Activated T-cell treated with anti-CD3 and anti-CD28 coated beads, Interleukin-2, amount 50 U/mL, for 1 hour (primary cell): ENCODE results near the gene MYOF.
"Not testable (repeated sequence)": the region's sequence is repeated elsewhere in the genome, so short reads cannot be mapped to it uniquely, and the experiment has no call there.

Experiments
- DNase-seq: peaks from one replicate; pipeline ENCODE4 v3.0.0-alpha.2; 2020

Gene MYOF

GRCh38 chr10:93420091-93420490 is 62.0 kb downstream of the MYOF start:
- DNase-seq, result no peak

GRCh38 chr10:93419016-93419415 is 63.1 kb downstream of the MYOF start:
- not testable (repeated sequence) for DNase-seq

DNA sequence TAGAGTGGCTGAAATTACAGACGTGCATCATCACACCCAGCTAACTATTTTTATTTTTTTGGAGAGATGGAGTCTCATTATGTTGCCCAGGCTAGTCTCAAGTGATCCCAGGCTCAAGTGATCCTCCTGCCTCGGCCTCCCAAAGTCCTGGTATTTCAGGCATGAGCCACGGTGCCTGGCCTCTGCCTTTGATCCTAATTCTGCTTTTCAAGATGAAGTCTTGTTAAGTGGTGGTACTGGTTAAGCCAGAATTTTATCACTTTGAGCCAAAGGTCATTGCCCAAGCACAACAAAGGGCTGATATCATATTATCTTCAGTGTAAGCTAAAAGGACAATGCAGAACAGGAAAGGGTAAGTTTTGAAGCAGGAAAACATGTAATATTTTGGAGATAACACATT is 64.2 kb downstream of the MYOF start:
- no peak for DNase-seq

- no peak for DNase-seq
Observed at GRCh38 chr10:93417266-93417665, 64.9 kb downstream of the MYOF start.

DNA sequence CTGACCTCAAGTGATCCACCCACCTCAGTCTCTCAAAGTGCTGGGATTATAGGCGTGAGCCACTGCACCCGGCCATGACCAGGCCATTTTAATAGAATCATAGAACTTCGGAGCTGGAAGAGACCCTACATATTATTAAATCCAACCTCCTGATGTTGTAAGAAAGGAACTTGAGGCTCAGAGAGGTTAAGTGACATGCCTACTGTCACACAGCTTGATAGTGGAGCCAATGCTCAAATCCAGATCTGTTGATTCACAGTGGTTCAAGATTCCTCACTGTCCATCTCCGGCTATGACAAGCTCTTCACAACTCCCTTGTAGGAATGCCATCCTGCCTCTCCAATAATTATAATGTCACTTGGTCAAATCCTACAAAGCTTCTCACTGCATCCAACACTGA is 65.3 kb downstream of the MYOF start:
- no peak for DNase-seq

- no peak for DNase-seq
Observed at GRCh38 chr10:93415693-93416092, 66.4 kb downstream of the MYOF start.

- DNase-seq, result peak; percentile 32
Observed at GRCh38 chr10:93413252-93413689, 68.9 kb downstream of the MYOF start.

DNA sequence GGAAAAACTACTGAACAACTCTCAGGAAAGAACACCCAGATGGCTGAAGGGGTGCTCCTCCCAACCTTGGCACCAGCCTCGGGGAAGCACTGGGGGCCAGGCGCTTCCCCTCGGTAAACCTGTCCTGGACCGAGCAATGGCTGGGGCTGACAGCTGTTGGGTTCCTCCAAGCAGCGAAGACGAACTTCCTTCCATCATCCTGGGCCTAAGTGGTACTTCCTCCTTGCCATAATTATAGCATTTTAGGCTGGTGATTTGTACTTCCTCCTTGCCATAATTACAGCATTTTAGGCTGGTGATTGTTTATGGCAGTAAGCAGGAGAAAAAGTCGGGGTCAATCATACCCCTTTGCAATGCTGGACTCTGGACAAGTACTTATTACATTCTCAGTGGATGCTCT is 69.3 kb downstream of the MYOF start:
- no peak for DNase-seq

DNA sequence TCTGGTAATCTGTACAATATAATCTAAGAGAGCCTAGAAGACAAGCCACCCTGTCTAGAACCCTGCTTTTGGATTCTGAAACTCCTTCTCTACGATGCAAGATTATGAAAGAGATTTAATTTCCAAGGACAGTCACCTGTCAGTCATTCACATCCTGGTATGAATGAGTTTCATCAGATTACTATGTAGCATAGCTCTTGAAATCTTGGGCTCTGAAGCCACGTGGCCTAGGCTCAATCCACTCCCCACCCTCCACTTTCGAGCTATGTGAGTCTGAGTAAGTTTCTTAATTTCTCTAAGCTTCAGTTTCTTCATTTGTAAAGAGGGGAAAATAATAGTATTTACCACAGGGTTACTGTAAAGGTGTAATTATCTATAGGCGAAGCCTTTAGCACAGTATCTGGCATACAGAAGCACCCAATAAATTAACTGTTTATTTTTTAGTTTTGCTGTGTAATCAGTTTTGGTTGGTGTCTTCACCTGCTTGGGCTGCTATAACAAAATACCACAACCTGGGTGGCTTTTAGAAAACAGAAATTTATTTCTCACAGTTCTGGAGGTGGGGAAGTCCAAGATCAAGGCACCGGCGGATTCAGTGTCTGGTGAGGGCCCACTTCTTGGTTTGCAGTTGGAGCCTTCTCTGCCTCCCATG is 71.3 kb downstream of the MYOF start:
- no peak for DNase-seq

DNA sequence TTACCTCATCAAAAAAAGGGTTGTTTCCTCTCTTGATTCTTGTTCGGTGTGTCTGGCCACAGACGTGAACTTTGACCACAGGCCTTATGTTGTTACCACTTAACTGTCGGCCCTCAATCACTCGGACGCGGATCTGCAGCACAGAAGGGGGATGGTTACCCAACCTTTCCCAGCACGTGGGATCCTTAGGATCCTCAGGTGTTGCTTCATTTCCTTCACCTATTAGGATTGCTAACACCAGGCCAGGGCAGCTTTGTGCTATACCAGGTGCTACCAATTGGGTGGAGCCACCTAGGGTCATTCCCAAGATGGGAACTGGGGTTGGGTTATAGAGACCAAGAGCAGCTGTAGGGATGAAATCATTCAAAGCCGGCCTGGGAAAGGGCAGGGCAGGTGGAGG is 73.4 kb downstream of the MYOF start:
- no peak for DNase-seq

- DNase-seq, result no peak
Observed at GRCh38 chr10:93406364-93407145, 75.6 kb downstream of the MYOF start.

DNA sequence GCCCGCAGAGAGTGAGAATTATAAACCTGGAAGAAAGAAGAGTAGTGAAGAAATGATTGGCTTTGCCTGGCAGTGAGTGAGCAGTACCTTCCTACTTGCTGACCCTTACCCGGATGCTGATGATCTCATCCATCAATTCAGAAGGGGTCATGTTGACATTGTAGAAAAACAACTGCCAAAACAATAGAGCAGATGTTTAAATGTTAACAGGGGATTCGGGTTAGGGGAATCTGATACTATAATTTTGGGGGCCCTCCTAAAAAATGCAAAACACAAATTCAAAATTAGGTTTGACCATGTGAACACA is 78.1 kb downstream of the MYOF start:
- DNase-seq, result no peak

DNA sequence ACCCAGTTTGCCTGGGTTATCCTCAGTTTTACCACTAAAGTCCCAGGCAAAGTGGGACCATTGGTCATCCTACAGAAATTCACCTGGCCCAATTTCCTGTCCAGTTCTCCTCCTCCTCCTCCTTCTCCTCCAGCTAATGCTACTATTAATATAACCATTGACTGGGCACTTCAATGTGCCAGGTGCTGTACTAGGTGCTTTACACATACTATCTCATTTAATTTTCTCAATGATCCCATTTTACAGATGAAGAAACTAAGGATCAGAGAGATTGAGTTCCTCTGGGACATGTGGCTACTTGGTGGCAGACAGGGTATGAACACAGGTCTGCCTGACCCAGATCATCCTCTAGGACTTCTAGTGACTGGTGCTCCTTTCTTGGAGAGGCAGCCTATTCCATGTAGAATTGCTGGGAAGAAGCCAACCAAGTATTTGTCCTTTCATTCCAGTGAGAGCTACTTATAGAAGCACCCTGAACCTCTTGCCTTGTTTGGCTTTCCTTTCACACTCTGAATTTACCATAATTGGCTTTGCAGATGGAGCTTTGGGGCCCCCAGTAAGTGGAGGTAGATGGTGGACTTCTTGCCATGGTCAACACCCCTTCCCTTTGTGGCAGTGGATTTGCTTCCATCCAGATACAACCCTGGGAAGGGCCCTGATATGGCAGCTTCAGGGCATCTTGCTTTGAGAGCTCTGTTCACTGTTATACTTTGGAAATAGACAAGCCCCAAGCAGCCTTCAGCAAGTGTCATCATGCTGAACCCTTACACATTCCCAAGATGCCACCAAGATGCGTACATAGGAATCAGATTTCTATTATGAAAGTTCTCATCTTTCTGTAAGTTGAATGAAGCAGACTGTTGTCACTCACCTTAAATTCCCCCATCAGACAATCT is 78.7 kb downstream of the MYOF start:
- no peak for DNase-seq

DNA sequence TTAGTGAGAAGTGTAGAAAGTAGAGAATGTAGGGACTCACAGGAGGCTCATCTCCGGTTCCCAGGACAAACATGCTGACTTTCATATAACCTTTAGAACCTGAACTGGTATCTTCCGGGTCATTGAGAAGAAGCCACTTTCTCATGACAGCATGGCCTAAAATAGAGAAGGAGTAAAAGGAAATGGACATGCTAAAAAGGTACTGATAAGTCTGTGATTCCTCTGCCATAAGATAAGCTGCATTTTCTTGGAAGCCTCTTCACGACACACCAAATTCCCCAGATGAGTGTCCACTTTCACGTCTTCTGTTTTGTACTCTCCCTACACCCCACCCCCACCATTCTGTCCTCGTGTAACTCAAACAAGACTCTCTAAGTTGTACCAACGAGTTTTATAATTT is 79.9 kb downstream of the MYOF start:
- DNase-seq, result no peak

DNA sequence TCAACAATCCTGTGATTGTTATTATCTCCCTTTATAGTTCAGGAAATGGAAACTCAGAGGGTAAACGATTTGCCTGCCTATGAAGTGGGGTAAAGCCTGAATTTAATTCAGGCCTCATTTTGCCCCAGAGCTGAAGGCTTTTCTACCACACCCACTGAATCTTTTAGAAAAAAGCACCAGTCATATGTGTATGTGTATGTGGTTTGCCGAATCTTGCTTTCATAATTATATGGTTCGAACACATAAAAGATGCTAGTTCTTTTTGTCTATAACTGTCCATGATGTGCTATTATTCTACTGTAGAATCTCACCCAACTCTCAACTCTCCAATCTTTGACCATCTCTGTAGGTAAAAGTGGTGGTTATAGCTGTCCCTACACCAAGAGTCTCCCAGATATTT is 83.6 kb downstream of the MYOF start:
- DNase-seq, result no peak

- DNase-seq, result no peak
Observed at GRCh38 chr10:93397020-93397419, 85.1 kb downstream of the MYOF start.

DNA sequence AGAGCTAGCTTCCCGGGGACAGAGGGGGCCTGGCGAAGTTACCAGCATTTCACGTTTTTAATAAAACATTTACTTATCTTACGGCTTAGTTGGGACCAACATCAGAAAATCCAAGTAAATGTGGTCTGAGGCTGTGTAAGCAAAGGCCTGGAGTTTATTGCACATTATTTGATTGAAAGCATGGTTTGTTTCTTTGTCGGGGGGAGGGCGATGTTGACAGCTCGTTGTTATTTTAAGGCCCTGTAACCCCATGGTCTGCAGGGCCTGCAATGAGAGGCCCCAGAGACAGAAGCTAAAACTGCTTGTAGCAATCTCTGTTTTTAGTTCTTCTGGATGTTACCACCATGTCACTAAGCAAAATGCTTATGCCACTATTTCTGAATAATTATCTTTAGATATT is 88.9 kb downstream of the MYOF start:
- no peak for DNase-seq

DNA sequence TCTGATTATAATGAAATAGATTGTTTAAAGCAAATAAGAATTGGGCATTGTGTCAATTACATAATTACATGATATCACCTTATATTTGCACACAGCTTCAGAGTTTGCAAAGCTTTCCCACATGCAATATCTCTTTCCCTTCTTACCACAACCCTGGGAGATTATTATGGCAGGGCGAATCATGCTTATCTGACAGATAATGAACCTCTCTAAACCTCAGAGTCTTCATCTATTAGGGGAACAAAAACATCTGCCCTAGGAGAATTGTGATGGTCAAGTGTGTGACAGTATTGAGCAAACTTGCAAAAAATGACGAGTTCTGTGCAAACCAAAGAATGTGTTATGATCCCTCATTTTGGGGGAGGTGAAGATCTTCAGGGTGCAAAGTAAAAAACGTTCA is 90.0 kb downstream of the MYOF start:
- DNase-seq, result no peak

GRCh38 chr10:93390306-93391090 is 91.6 kb downstream of the MYOF start:
- no peak for DNase-seq

DNA sequence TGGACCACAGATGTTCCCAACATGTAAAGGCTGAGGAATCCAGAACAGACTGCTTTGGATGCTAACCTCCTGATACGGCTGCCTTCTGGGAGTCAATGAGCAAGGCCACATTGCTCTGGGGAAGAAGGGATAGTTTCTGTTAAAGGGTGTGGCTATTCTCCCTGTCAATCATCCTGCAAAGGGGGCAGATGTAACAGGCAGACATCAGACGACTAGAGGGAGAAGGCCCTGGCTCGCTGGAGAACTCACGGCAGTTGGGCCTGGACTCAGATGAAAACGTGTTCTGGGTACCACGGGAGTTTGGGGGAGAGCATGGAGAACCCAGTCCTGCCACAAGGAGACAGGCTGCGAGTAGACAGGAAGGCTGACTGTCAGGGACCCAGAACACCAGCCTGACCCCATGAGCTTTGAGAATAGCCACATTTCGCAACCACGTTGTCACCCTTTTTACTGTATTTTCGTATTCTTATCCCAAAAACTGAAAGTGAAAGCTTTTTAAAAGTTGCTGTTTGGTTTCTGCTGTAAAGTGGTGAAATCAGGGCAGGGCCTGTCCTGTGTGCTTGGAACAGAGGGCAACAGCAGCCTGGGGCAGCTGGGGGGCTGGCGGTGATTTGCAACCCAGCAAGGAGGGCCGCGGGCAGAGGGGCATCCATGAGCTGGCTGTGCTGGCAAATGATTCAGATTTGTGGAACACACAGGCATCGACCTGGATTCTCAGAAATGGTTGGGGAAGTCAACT is 95.3 kb downstream of the MYOF start:
- DNase-seq, result no peak

- DNase-seq, result no peak
Observed at GRCh38 chr10:93385345-93385744, 96.8 kb downstream of the MYOF start.

- DNase-seq, result no peak
Observed at GRCh38 chr10:93384006-93384405, 98.1 kb downstream of the MYOF start.
